Heart left ventricle (tissue), 16 donors: ENCODE data around the gene RAB4A. TPM values are rescaled to one million over a fixed set of nuclear protein-coding genes. Genes with fewer than 3 reads are reported as not detected.

Experiments used
- ATAC-seq, 4 donors: fragments of 200-7000 bp; cut with Tn5 transposase; one replicate each; pipeline ENCODE4 v1.9.1; 2020 to 2022; ENCODE audit warnings: moderate library complexity in 4 of 4, mild to moderate bottlenecking in 3 of 4, moderate number of reproducible peaks in 1 of 4
- DNase-seq, 5 donors: peaks; one replicate each; pipeline ENCODE4 v3.0.0-alpha.2; 2020
- H3K27ac ChIP-seq, 12 donors: fragments of 200-600 bp; sonication (generic) in 4 of 12; one replicate each; pipeline versions ENCODE4 v1.5.0 to v1.8.0; 2016 to 2022; ENCODE audit warnings: mild to moderate bottlenecking in 2 of 12
- H3K27me3 ChIP-seq, 9 donors: fragments of 200-600 bp; sonication (generic) in 2 of 9; one replicate each; pipeline versions ENCODE4 v1.5.1 to v1.8.0; 2016 to 2022; ENCODE audit warnings: mild to moderate bottlenecking in 3 of 9
- H3K36me3 ChIP-seq, 9 donors: fragments of 200-600 bp; sonication (generic) in 2 of 9; one replicate each; pipeline versions ENCODE4 v1.5.0 to v1.8.0; 2018 to 2022; ENCODE audit warnings: mild to moderate bottlenecking in 2 of 9
- H3K4me1 ChIP-seq, 12 donors: fragments of 200-600 bp; sonication (generic) in 4 of 12; one replicate each; pipeline versions ENCODE4 v1.5.0 to v1.8.0; 2016 to 2022; ENCODE audit warnings: mild to moderate bottlenecking in 3 of 12
- H3K4me3 ChIP-seq, 12 donors: fragments of 200-600 bp; sonication (generic) in 4 of 12; one replicate each; pipeline versions ENCODE4 v1.5.0 to v1.8.0; 2017 to 2022; ENCODE audit warnings: mild to moderate bottlenecking in 9 of 12, moderate library complexity in 4 of 12
- H3K9me3 ChIP-seq, 12 donors: fragments of 200-600 bp; sonication (generic) in 4 of 12; one replicate each; pipeline versions ENCODE4 v1.5.0 to v1.8.0; 2016 to 2022; ENCODE audit warnings: mild to moderate bottlenecking in 1 of 12
- POLR2A ChIP-seq, 2 donors: fragments of 450-650 bp; IDR thresholded peaks; one replicate each; pipeline ENCODE4 v1.6.1; 2017; ENCODE audit warnings: antibody characterized with exemption in 2 of 2, mild to moderate bottlenecking in 2 of 2, moderate library complexity in 2 of 2
- WGBS, 4 donors: extraction: QIAGEN DNeasy Blood & Tissue Kit in 2 of 4; methylation state at CpG; one replicate each; pipeline versions ENCODE4 v1.1.5 to v1.1.7; 2013 to 2018; 5-methylcytosine and 5-hydroxymethylcytosine counted together
- intact Hi-C, 10 donors: fragments of 100-400 bp; cut with DNase I; formaldehyde crosslinking; loops; one replicate each; pipeline versions ENCODE4 v1.11.1 to v1.14.2; 2022
- polyA plus RNA-seq, 2 donors: library from polyadenylated mRNA; stranded (reverse); fragments of 200-250 nt; gene quantifications; one replicate each; pipeline ENCODE4 v1.2.3, GENCODE V29; 2013
- total RNA-seq, 9 donors: library from RNA; depleted of rRNA in 2 of 9; stranded (reverse); fragments of >200 nt in 2 of 9; fragmentation: NEBNext Ultra II Directional in 3 of 9; extraction: Animal tissue kit (Norgen Biotek cat#: 25700) in 3 of 9; gene quantifications; one replicate each; pipeline versions ENCODE4 v1.1.0 to v1.2.4, GENCODE V29; 2016 to 2023
- TF ChIP-seq, protein P1 (sequence below), 12 donors: fragments of 200-600 bp; sonication (generic) in 4 of 12; IDR thresholded peaks; one replicate each; pipeline versions ENCODE4 v1.5.0 to v1.8.0; 2018 to 2022; ENCODE audit warnings: antibody characterized with exemption in 12 of 12, mild to moderate bottlenecking in 5 of 12
- donor health status: ischemic (EF 13 %, LVEDD 7.1; RV severe dilation, severe dysfunction).
- donor health status: healthy with polysubstance abuse.
- donor health status: DM: no; HTN: yes; CAD: no.
- donor health status: DM: no; HTN: no; CAD: no.
- donor health status: ischemic (EF 25% LVEDD 6.9; RV normal size, moderate dysfunction).
- donor health status: ischemic (EF 25% LVEDD 5.7; RV mildly dilated, moderate dysfunction).
- donor health status: healthy.
- donor health status: DM: yes; HTN: yes; CAD: no.
- donor health status: ischemic (EF 35%, LVEDD 5.7; RV mildly dilated, moderate dysfunction).
- donor health status: nonischemic (EF 11% LVEDD 7.7; RV severe dilation, severe dysfunction).
- donor health status: DM: yes; HTN: yes; CAD: no.
- donor health status: PGD.
- donor health status: ischemic (EF 29% LVEDD 5.4; RV normal size, mild dysfunction).
- donor health status: nonischemic (EF 23%, LVEDD 6.1; RV moderate dilation, normal function).

Gene RAB4A
- total and polyA plus RNA-seq, 11 donors: 27.6 to 159 (median 92.2) TPM

GRCh38 chr1:229264068-229264467 lies 6.8 kb upstream of the RAB4A start:
- no peak for TF ChIP-seq POLR2A (IDR thresholded peaks at IDR 0.05)
- TF ChIP-seq, protein P1, sequence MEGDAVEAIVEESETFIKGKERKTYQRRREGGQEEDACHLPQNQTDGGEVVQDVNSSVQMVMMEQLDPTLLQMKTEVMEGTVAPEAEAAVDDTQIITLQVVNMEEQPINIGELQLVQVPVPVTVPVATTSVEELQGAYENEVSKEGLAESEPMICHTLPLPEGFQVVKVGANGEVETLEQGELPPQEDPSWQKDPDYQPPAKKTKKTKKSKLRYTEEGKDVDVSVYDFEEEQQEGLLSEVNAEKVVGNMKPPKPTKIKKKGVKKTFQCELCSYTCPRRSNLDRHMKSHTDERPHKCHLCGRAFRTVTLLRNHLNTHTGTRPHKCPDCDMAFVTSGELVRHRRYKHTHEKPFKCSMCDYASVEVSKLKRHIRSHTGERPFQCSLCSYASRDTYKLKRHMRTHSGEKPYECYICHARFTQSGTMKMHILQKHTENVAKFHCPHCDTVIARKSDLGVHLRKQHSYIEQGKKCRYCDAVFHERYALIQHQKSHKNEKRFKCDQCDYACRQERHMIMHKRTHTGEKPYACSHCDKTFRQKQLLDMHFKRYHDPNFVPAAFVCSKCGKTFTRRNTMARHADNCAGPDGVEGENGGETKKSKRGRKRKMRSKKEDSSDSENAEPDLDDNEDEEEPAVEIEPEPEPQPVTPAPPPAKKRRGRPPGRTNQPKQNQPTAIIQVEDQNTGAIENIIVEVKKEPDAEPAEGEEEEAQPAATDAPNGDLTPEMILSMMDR (IDR thresholded peaks at IDR 0.05): no peak

DNA sequence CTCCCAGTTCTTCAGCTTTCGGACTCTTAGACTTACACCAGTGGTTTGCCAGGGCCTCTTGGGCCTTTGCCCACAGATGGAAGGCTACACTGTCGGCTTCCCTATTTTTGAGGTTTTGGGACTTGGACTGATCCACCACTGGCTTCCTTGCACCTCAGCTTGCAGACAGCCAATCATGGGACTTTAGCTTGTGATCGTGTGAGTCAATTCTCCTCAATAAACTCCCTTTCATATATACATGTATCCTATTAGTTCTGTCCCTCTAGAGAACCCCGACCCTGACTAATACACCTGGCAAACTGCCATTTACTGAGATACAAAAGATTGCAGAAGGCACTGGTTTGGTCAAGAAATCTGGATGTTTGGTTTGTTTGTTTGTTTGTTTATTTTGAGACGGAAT lies 6.4 kb upstream of the RAB4A start:
- Histone ChIP-seq H3K36me3 (no peaks in the 10 kb centered on the region), H3K27me3 (no peaks in the 10 kb centered on the region), H3K4me3 (no peak overlapping the region), H3K27ac (no peak overlapping the region), H3K4me1 (peaks cover 0 to 2% (median 0%) of the 10 kb centered on the region in 12 donors), H3K9me3 (peaks cover 0 to 12% (median 0%) of the 10 kb centered on the region in 12 donors)
- no peak for ATAC-seq
- WGBS, 4 donors: 78 to 88% (median 84%) methylated on average over 5 of the region's 5 CpGs
- DNase-seq: no peak
- TF ChIP-seq, protein P1 (IDR thresholded peaks at IDR 0.05): no peak
- no peak for TF ChIP-seq POLR2A (IDR thresholded peaks at IDR 0.05)
- intact Hi-C loops: loop anchor here in 1 of 10 donors (5.0 kb wide), 1 partner anchor 78 kb away; the partner anchor contains the start of gene CCSAP

More at GRCh38 chr1:229264068-229264467, 6.8 kb upstream of the RAB4A start:
- 87 to 94% (median 92%) methylated on average over 7 of the region's 7 CpGs for WGBS, 4 donors
- intact Hi-C loops: loop anchor here in 1 of 10 donors (5.0 kb wide), 1 partner anchor 78 kb away; the partner anchor contains the start of gene CCSAP
- Histone ChIP-seq H3K27me3 (no peaks in the 10 kb centered on the region), H3K9me3 (peaks cover 0 to 12% (median 0%) of the 10 kb centered on the region in 12 donors), H3K27ac (no peak overlapping the region), H3K4me3 (no peak overlapping the region), H3K36me3 (no peaks in the 10 kb centered on the region), H3K4me1 (peaks cover 0 to under 1% (median 0%) of the 10 kb centered on the region in 12 donors)
- no peak for DNase-seq
- no peak for ATAC-seq

GRCh38 chr1:229266274-229266673 lies 4.6 kb upstream of the RAB4A start:
- no peak for DNase-seq
- TF ChIP-seq, protein P1 (IDR thresholded peaks at IDR 0.05): no peak
- no peak for TF ChIP-seq POLR2A (IDR thresholded peaks at IDR 0.05)
- Histone ChIP-seq H3K9me3 (peaks cover 0 to 12% (median 0%) of the 10 kb centered on the region in 12 donors), H3K27me3 (no peaks in the 10 kb centered on the region), H3K27ac (no peak overlapping the region), H3K4me1 (peaks cover 0 to 13% (median 6%) of the 10 kb centered on the region in 12 donors), H3K36me3 (no peaks in the 10 kb centered on the region), H3K4me3 (no peak overlapping the region)
- intact Hi-C loops: loop anchor here in 2 of 10 donors (5.0 kb wide), 2 partner anchors 76 to 81 kb away; partner anchors contain the start of gene CCSAP (in 1 of the 2)
- WGBS, 4 donors: 49 to 63% (median 59%) methylated on average over 3 of the region's 3 CpGs
- ATAC-seq: no peak

- no peaks in the 10 kb centered on the region for H3K36me3 ChIP-seq
- no peaks in the 10 kb centered on the region for H3K27me3 ChIP-seq
- 81 to 87% (median 85%) methylated on average over 2 of the region's 2 CpGs for WGBS, 4 donors
- peaks cover 0 to 12% (median 0%) of the 10 kb centered on the region in 12 donors for H3K9me3 ChIP-seq
- peaks cover 0 to 16% (median 9%) of the 10 kb centered on the region in 12 donors for H3K4me1 ChIP-seq
- intact Hi-C loops: loop anchor here in 2 of 10 donors (5.0 kb wide), 2 partner anchors 75 to 80 kb away; partner anchors contain the start of gene CCSAP (in 1 of the 2)
- no peak overlapping the region for H3K4me3 ChIP-seq
- H3K27ac ChIP-seq: no peak overlapping the region
- no peak for TF ChIP-seq POLR2A (IDR thresholded peaks at IDR 0.05)
- TF ChIP-seq, protein P1 (IDR thresholded peaks at IDR 0.05): no peak
- no peak for ATAC-seq
- DNase-seq: no peak
These were observed 3.9 kb upstream of the RAB4A start for GRCh38 chr1:229266832-229267500.
